Choroid plexus epithelial cell (primary cell): ENCODE results near the gene IRAG1.

Experiments
- DNase-seq: peaks from one replicate; pipeline ENCODE4 v3.0.0-alpha.2; 2010; ENCODE audit warnings: low read depth
- H3K4me3 ChIP-seq: 2 replicates; pipeline ENCODE4 v1.5.1; 2011; ENCODE audit warnings: low read depth, mild to moderate bottlenecking, control low read depth, low read length, moderate library complexity
- TF ChIP-seq, protein P1 (sequence below): conservative IDR thresholded peaks from 2 replicates; pipeline ENCODE4 v1.5.1; 2011; ENCODE audit warnings: low read depth, mild to moderate bottlenecking, control low read depth, inconsistent platforms, low read length, moderate library complexity

The IRAG1 gene

DNA sequence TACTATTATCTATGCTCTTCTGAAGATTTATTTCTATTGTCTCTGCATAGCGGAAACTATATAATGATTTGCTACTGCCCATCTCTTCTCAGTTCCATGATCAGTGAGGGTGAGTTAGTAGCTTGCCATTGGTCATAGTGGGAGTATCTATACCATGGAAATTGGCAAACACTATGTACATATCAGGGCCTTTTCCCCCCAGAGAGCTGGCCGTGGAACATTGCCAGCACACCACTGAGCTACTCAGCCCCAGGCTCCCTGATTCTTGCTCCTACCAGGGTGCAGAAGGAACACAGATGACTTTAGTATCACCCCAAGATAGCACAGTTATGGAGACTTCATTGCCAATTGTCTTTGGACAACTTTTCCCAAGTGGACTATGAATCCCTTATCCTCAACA lies 33.2 kb downstream of the IRAG1 start:
- no peak for DNase-seq
- TF ChIP-seq, protein P1, sequence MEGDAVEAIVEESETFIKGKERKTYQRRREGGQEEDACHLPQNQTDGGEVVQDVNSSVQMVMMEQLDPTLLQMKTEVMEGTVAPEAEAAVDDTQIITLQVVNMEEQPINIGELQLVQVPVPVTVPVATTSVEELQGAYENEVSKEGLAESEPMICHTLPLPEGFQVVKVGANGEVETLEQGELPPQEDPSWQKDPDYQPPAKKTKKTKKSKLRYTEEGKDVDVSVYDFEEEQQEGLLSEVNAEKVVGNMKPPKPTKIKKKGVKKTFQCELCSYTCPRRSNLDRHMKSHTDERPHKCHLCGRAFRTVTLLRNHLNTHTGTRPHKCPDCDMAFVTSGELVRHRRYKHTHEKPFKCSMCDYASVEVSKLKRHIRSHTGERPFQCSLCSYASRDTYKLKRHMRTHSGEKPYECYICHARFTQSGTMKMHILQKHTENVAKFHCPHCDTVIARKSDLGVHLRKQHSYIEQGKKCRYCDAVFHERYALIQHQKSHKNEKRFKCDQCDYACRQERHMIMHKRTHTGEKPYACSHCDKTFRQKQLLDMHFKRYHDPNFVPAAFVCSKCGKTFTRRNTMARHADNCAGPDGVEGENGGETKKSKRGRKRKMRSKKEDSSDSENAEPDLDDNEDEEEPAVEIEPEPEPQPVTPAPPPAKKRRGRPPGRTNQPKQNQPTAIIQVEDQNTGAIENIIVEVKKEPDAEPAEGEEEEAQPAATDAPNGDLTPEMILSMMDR, result no peak
- H3K4me3 ChIP-seq, result no peak overlapping the region

DNA sequence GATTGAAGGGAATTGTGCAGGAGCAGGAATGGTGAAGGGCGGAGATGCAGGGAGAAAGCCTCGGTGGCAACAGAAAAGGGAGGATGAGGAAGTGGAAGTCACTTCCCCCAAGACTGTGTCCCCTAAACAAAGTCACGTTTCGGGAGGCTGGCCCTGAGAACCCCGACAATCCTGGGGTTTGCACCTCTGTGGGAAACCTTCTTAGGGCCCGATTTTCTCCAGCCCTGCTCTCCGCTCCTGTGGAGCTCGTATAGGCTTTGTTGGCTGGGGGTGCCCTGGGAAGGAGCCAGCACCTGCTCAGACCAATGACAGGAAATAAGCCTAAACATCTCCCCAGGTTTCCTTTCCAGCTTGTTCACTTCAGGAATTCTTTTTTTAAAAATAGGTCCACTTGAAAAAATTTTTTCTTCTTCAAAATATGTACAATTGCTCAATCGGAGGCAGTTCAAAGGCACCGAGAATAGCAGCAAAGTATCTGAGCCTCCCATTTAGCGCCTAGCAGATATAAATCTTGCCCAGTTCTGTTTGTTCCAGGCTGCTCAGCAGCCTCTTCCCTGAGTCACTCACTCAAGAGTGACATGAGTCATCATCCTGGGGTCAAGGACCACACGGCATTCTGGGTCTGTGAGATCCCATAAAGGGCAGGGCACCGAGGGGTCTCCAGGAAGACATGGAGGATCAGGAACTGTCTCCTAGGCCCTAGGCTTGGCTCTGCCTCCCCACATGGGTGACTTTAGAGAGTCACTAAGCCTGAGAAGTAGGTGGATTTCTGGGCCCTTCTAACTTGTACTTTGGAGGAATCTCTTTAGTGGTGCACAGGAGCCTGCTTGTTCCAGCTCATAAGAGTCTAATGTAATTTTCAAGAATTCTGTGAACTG lies 34.0 kb downstream of the IRAG1 start:
- DNase-seq, result peak; percentile 90

DNA sequence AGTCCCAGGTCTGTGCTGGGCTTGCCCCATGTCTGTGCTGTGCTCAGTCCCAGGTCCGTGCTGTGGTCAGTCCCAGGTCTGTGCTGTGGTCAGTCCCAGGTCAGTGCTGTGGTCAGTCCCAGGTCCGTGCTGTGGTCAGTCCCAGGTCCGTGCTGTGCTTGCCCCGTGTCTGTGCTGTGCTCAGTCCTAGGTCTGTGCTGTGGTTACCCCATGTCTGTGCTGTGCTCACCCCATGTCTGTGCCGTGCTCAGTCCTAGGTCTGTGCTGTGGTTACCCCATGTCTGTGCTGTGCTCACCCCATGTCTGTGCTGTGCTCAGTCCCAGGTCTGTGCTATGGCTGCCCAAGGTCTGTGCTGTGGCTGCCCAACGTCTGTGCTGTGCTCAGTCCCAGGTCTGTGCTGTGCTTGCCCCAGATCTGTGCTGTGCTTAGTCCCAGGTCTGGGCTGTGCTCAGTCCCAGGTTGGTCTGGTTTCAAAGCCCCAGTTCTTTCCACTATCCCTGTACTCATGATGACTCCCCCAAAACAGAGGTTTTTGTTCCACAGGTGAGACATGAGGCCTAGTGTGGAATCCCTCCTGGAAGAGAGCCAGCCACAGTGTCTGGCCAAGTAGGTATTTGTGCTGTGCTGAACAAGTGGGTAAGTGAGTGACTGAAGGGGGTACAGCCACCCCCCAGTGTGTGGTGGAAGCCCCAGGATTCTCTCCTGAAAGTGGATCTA lies 34.8 kb downstream of the IRAG1 start:
- DNase-seq, result peak; percentile 50
- TF ChIP-seq, protein P1, result no peak
- no peak overlapping the region for H3K4me3 ChIP-seq

More for the DNA sequence above, 34.0 kb downstream of the IRAG1 start:
- no peak overlapping the region for H3K4me3 ChIP-seq
- TF ChIP-seq, protein P1, result no peak

DNA sequence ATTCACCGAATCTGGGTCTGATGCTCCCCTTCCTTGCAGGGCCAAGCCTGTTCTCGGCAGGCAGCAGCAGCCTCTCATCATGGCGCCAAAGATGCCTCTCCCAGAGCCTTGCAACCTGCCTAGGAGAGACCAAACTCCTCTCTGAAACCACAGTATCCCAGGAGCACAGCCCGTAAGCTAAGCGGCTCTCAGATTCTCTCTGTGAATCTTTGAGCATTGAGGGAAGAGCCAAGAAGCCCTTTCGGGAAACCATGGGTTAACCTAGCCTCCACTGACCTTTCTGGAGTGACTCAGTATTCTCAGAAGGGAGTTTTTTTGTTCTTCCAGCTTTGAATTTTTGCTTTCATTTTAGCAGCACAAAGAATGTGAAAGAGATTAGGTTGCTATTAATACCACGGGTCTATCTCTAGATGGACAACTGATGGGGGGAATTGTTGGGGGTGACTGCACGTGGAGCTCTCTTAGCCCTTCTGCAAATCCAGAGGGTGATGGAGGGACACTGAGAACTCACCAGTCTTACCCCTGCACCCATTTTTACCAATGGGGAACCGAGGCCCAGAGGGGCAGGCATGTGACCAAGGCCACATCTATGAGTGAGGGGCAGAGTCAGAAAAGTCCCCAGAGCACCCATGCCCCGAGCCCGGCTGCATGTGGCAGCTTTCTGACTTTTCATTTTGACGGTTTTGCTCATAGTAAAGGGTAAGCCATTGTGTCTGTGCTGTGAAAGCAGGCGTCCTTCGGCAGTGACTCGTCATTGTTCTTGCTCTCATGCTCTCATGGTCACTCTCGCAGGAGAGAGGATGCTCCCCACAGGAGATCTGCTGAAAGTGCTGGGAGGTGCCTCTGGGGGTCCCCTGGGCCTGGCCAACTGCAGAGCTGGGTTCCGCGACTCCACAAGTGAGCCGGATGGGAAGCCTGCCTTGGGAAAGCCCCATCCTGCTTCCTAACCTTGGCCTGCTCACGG lies 36.0 kb downstream of the IRAG1 start:
- peak; percentile 92 for DNase-seq
- H3K4me3 ChIP-seq, result no peak overlapping the region
- TF ChIP-seq, protein P1, result no peak

DNA sequence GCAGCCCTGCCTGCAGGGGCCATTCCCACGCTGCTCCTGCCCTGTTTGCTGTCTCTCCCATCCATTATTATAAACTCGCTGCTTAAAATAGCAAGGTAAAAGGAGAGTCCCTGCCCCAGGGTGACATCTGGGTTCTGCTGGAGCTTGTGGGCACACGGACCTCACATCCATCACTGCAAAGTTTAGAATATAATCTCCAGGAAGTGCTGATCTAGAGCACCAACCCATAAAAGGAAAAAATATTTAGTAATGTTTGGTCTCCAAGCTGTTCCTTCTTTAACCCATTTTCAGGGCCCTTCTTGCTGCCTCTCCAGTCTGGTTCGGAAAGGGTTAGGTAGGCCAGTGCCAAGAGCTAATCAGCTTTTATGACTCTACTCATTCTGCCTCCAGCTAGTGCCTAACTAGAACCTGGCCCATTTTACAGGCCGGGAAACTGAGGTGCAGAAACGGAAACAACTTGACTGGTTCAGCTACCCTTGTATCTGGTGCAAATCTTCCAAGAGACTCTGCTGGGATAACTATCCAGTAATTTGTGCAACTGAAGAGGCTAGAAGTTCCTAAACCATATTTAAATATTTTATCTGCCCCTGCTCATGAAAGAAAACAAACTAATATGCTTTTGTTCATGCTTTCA lies 37.5 kb downstream of the IRAG1 start:
- TF ChIP-seq, protein P1, result no peak

DNA sequence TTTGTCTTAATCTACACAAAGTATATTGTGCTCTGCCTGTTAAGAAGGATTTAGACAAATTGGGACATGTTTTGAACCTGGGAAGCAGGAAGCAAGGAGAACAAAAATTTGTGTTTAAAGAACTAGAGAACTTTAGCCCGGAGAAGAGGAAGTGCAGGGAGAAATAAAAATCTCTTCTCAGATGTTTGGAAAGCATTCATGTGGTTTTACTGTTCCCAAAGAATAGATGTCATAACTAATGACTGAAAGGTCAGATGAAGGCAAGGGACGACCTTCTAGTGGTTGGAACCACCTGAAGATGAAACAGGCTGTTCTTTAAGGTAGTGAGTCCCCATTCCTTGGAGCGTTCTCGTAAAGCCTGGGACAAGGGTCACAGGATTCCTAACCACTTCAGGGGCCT lies 38.3 kb downstream of the IRAG1 start:
- no peak for DNase-seq
- TF ChIP-seq, protein P1, result no peak
- H3K4me3 ChIP-seq, result no peak overlapping the region

More for the DNA sequence above, 37.5 kb downstream of the IRAG1 start:
- DNase-seq, result no peak
- no peak overlapping the region for H3K4me3 ChIP-seq
